Measurements from ENCODE around the gene ARAP3. TPM values are rescaled to one million over a fixed set of nuclear protein-coding genes. Genes with fewer than 3 reads are reported as not detected.
"Not testable (repeated sequence)": the region's sequence is repeated elsewhere in the genome, so short reads cannot be mapped to it uniquely, and the experiment has no call there.

The ARAP3 gene
- total and polyA plus RNA-seq, 2 experiments from 2014 or later, result 18.4 to 33.2 TPM

GRCh38 chr5:141611289-141611688 lies 70.7 kb downstream of the ARAP3 start:
- Histone ChIP-seq H3K79me2 (replicated peaks; ENCODE audit: insufficient read depth) (peaks cover 100% of the 10 kb centered on the region), H3K27me3 (ENCODE audit: insufficient read depth) (no peaks in the 10 kb centered on the region), H3K36me3 (ENCODE audit: insufficient read depth) (no peaks in the 10 kb centered on the region), H4K20me1 (replicated peaks; ENCODE audit: insufficient read depth) (peaks cover 23% of the 10 kb centered on the region), H2AFZ (no peak overlapping the region), H3K4me3 (no peak overlapping the region), H3K9me2 (ENCODE audit: insufficient read depth) (no peaks in the 10 kb centered on the region), H3K27ac (ENCODE audit: low read depth) (peak overlapping the region; percentile 51; the same call in 1 of the 2 replicates), H3K4me2 (no peak overlapping the region), H3K4me1 (ENCODE audit: insufficient read depth) (peaks cover 23% of the 10 kb centered on the region), H3F3A (replicated peaks; ENCODE audit: low read depth) (no peaks in the 10 kb centered on the region)
- DNase-seq (ENCODE audit: low spot score), result peak; percentile 37
- H3K4me1 Mint-ChIP-seq, result peaks cover 31% of the 10 kb centered on the region
- ATAC-seq, result peak; percentile 77
- no peak overlapping the region for H3K4me3 Mint-ChIP-seq
- H3K9me3 Mint-ChIP-seq, result no peaks in the 10 kb centered on the region
- no peak overlapping the region for H3K27ac Mint-ChIP-seq
- H3K36me3 Mint-ChIP-seq (ENCODE audit: low read depth), result peaks cover 8% of the 10 kb centered on the region; the same call in 1 of the 3 replicates
- TF ChIP-seq CREB1 (CRISPR knock-in tag; IDR thresholded peaks at IDR 0.05; ENCODE audit: low read depth), result no peak
- TF ChIP-seq EZH2phosphoT487 (IDR thresholded peaks at IDR 0.05; ENCODE audit: unreplicated experiment), result no peak
- no peak for TF ChIP-seq ZNF462 (CRISPR knock-in tag; IDR thresholded peaks at IDR 0.05)
- no peak for TF ChIP-seq REST (IDR thresholded peaks at IDR 0.05; ENCODE audit: unreplicated experiment)
- no peak for TF ChIP-seq ETS1 (IDR thresholded peaks at IDR 0.05)
- H3K27me3 Mint-ChIP-seq (ENCODE audit: insufficient read depth, low read depth, poor library complexity), result no peaks in the 10 kb centered on the region

GRCh38 chr5:141609921-141610320 lies 72.1 kb downstream of the ARAP3 start:
- not testable (repeated sequence) for H2AFZ ChIP-seq; DNase-seq (ENCODE audit: low spot score); H3K27ac ChIP-seq (ENCODE audit: low read depth); H3K4me3 Mint-ChIP-seq; H3K36me3 Mint-ChIP-seq (ENCODE audit: low read depth); H3K27me3 Mint-ChIP-seq (ENCODE audit: insufficient read depth, low read depth, poor library complexity); H3K27me3 ChIP-seq (ENCODE audit: insufficient read depth); H3K9me2 ChIP-seq (ENCODE audit: insufficient read depth); H3K27ac Mint-ChIP-seq; H3K36me3 ChIP-seq (ENCODE audit: insufficient read depth); ATAC-seq; H3K4me2 ChIP-seq; H3K9me3 Mint-ChIP-seq; H3F3A ChIP-seq (replicated peaks; ENCODE audit: low read depth); H3K4me3 ChIP-seq
- peaks cover 22% of the 10 kb centered on the region for H3K4me1 Mint-ChIP-seq
- H3K79me2 ChIP-seq (replicated peaks; ENCODE audit: insufficient read depth), result peaks cover 100% of the 10 kb centered on the region
- peaks cover 20% of the 10 kb centered on the region for H3K4me1 ChIP-seq (ENCODE audit: insufficient read depth)
- peaks cover 27% of the 10 kb centered on the region for H4K20me1 ChIP-seq (replicated peaks; ENCODE audit: insufficient read depth)
